ENCODE measurements around the gene SLC31A2.
"Not testable (repeated sequence)": the region's sequence is repeated elsewhere in the genome, so short reads cannot be mapped to it uniquely, and the experiment has no call there.

Gene SLC31A2

DNA sequence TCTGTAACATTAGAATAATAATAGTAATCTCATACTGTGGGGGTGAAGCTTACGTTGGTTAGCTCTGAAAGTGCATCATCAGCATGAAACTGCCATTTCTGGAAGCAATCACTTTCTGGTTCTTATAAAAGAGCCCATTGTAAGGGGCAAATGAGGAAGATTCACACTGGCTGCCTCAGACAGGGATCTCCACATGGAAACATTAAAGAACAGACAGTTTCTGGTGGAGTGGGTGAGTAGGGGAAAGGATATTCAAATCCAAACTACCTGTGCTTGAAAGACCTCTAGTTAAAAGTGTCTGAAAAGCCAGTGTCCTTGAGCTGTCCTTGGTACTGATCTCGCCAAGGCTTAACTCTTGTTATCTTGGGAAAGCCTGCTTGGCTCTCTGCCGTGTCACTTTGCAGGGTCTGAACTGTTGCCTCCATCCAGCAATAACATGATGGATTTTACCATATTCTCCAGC lies 19.1 kb upstream of the SLC31A2 start:
- TF ChIP-seq, protein P1, sequence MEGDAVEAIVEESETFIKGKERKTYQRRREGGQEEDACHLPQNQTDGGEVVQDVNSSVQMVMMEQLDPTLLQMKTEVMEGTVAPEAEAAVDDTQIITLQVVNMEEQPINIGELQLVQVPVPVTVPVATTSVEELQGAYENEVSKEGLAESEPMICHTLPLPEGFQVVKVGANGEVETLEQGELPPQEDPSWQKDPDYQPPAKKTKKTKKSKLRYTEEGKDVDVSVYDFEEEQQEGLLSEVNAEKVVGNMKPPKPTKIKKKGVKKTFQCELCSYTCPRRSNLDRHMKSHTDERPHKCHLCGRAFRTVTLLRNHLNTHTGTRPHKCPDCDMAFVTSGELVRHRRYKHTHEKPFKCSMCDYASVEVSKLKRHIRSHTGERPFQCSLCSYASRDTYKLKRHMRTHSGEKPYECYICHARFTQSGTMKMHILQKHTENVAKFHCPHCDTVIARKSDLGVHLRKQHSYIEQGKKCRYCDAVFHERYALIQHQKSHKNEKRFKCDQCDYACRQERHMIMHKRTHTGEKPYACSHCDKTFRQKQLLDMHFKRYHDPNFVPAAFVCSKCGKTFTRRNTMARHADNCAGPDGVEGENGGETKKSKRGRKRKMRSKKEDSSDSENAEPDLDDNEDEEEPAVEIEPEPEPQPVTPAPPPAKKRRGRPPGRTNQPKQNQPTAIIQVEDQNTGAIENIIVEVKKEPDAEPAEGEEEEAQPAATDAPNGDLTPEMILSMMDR (conservative IDR thresholded peaks at IDR 0.05; ENCODE audit: low read depth, low read length): no peak
- DNase-seq (ENCODE audit: low read depth): no peak
- no peak overlapping the region for H3K4me3 ChIP-seq (ENCODE audit: low read length)

DNA sequence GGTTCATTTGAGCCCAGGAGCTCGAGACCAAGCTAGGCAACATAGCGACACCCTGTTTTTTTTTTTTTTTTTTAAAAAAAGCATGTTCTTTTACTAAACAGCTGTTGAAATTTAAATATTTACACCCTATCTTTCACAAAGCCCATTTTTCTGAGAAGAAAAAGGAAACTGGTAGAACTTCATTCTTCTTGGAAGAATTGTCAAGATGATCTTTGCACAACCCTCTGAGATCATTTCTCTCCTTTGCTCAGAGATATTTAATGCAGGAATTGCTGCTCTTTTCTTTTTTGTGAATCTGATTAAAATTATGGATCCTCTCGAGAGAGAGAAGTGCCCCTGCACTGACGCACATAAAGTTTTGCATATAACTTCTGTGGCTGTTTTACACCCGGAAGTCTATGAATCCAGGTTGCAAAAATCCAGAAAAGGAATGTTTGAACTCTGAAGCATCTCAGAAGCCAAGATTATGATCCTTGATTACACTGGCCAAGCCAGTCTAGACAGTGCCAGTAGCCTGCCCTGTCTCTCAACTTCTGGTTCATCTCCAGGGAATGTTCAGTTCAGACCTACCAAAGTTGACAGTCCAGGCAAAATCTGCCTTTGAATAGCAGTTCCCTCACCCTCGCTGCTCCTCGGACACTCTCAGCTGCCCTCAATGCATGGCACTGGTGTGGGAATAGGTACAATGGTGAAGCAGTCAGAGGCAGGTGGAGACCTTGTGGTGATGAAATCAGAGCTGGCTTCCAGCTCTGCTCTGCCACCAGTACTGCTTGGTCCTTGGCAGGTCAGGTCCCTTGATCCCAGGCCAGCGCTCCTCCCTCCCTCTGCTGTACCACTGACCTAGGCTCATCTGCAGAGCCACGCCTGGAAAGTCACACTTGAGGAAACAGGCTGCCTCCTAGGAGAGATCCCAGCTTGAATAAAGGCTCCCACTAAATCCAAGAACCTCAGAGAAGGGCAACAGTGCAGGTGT lies 13.3 kb upstream of the SLC31A2 start:
- no peak for DNase-seq (ENCODE audit: low read depth)
- no peak overlapping the region for H3K4me3 ChIP-seq (ENCODE audit: low read length)
- TF ChIP-seq, protein P1 (conservative IDR thresholded peaks at IDR 0.05; ENCODE audit: low read depth, low read length): no peak

DNA sequence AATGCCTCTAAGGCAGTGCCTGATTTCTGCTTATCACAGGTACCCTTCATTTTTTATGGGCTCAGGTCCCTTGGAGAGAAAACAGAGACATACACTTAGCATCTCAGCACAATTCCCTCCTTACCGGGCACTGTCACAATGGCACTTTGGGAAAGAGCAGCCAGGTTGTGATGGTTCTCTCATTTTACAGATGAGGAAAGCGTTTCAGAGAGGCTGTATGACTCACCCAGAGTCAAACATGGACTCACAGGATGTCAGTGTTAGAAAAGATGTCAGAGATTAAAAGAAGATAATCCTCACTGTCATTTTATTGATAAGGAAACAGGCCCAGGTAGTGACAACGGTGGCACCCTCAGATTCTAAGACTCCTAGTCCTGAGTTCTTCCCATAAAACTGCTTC lies 12.0 kb upstream of the SLC31A2 start:
- DNase-seq (ENCODE audit: low read depth): no peak

DNA sequence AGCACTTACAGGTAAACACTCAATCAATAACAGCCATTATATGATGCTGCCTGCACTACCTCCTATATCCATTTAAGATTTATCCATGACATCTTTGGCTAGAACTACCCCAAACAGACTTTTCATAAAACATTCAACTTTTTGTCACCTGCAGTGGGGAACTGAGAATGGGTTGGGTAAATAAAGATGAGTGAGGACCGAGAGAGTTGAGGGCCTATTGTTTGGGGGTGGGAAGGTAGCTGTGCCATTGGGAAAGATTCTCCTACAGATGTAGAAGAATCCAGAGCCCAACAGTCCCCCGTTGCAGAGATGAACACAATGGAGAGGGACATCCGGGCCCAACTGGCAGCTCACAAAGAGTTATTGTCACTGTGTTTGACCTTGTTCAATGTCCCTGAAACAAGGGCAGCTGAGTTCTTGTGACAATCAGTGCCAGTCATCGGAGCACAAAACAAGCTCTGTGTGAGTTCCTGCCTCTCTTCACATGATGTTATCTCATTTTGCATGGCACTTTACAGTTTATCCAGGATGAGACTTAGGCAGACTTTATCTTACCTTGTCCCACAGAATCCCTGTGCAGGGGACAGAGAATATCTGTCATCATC lies 11.5 kb upstream of the SLC31A2 start:
- no peak for DNase-seq (ENCODE audit: low read depth)
- TF ChIP-seq, protein P1 (conservative IDR thresholded peaks at IDR 0.05; ENCODE audit: low read depth, low read length): no peak
- H3K4me3 ChIP-seq (ENCODE audit: low read length): no peak overlapping the region

More for the DNA sequence above, 12.0 kb upstream of the SLC31A2 start:
- TF ChIP-seq, protein P1 (conservative IDR thresholded peaks at IDR 0.05; ENCODE audit: low read depth, low read length): no peak
- no peak overlapping the region for H3K4me3 ChIP-seq (ENCODE audit: low read length)

DNA sequence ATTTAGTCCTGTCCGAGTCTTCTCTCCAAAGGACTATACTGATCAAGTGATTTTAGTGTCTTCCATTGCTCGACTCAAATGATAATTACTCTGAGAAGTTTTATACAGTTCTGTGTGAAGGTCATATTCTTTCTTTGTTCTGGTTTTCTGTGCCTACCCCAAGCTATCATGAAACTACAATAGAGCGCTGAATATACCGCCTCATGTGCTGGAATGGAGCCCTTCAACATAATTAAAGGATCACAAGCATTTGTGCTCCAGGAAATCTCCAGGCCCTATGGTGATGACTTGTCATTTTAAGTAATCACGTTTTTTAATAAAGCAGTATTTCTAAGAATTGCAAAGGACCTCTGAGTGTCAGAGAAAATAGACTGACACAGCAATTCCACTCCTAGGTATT lies 10.9 kb upstream of the SLC31A2 start:
- DNase-seq (ENCODE audit: low read depth): no peak
- TF ChIP-seq, protein P1 (conservative IDR thresholded peaks at IDR 0.05; ENCODE audit: low read depth, low read length): no peak
- no peak overlapping the region for H3K4me3 ChIP-seq (ENCODE audit: low read length)

DNA sequence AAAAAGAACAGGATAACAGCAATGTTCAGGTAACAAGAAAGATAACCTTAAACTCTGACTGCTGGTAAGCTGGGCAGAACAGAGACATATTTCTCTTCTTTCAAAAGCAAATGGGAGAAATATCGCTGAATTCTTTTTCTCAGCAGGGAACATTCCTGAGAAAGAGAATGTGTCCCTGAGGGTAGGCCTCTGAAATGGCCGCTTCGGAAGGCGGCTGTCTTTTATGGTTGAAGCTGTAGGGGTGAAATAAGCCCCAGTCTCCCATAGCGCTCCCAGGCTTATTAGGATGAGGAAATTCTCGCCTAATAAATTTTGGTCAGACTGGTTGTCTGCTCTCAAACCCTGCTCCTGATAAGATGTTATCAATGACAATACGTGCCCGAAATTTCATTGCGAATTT lies 9.9 kb upstream of the SLC31A2 start:
- DNase-seq (ENCODE audit: low read depth); H3K4me3 ChIP-seq (ENCODE audit: low read length): not testable (repeated sequence)

DNA sequence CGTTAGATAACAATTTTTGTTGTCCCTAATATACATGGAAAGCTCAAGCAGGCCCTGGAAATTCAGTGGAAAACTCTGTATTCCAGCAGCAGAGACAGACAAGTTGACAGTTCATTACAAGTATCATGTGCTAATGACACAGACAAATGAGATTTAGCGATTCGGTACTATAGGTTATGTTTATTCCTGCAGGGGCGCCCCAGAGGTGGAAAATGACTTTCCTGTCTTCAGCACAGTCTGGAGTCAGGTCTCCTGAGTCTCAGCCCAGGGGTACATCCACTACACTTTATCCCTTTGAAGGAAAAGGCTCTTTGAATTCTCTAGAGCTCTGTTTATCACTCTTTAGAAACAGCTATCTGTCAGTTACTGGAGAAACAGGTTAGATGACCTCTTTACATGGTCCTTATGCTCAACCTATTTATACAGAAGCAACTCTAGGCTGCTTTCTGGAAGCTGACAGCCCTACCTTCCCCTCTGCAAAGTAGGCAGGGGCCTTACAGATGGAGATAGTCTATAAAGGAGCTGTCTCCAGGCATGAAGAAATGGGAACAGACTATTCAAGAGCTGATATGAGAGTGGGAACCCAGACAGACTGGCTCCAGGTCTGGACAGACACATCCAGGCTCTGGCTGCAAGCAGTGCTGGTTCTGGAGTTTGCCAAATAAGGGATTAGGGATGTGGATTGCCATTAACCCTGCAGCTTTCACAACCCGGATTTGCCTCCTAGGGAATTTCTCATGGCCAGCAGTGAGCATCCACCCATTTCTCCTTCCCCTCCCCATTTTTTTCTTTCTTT lies 7.2 kb upstream of the SLC31A2 start:
- TF ChIP-seq, protein P1 (conservative IDR thresholded peaks at IDR 0.05; ENCODE audit: low read depth, low read length): no peak
- H3K4me3 ChIP-seq (ENCODE audit: low read length): no peak overlapping the region
- DNase-seq (ENCODE audit: low read depth): no peak

Data from retinal pigment epithelial cell (primary cell).